ENCODE results near the gene RPS19BP1.
A peak's percentile ranks its signal among the peaks of the same experiment; 100 is the strongest.
"Not testable (repeated sequence)": the region's sequence is repeated elsewhere in the genome, so short reads cannot be mapped to it uniquely, and the experiment has no call there.

The RPS19BP1 gene

DNA sequence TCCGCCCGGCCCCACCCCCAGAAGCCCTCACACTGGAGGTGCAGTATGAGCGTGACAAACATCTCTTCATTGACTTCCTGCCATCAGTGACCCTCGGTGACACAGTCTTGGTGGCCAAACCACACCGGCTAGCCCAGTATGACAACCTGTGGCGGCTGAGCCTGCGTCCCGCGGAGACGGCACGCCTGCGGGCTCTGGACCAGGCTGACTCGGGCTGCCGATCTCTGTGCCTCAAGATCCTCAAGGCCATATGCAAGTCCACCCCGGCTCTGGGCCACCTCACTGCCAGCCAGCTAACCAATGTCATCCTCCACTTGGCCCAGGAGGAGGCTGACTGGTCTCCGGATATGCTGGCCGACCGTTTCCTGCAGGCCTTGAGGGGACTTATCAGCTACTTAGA lies 18.8 kb downstream of the RPS19BP1 start:
- DNase-seq (ENCODE audit: low read depth): no peak

- DNase-seq (ENCODE audit: low read depth): no peak
Observed at GRCh38 chr22:39512026-39512425, 20.5 kb downstream of the RPS19BP1 start.

GRCh38 chr22:39511226-39511625 lies 21.3 kb downstream of the RPS19BP1 start:
- no peak for DNase-seq (ENCODE audit: low read depth)

DNA sequence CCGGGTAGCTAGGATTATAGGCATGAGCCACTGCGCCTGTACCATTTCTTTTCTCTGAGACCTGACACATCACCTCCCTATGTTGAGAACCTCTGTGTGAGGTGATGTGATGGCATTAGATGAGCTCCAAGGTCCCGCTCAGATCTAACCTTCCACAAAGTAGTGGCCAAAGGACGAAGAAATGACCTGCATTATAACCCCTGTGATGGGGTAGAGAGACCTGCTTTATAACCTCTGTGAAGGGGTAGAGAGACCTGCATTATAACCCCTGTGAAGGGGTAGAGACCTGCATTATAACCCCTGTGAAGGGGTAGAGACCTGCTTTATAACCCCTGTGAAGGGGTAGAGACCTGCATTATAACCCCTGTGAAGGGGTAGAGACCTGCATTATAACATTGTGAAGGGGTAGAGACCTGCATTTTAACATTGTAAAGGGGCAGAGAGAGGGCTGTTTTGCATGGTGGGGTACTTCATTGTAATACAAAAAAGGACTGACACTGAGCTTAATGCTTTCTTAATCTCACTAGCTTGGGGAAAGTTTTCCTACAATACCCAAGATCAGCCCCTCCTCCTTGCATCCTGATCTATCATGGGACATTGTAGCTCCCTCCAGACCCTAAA lies 21.9 kb downstream of the RPS19BP1 start:
- no peak for DNase-seq (ENCODE audit: low read depth)

GRCh38 chr22:39508393-39508792 lies 24.2 kb downstream of the RPS19BP1 start:
- no peak for DNase-seq (ENCODE audit: low read depth)

DNA sequence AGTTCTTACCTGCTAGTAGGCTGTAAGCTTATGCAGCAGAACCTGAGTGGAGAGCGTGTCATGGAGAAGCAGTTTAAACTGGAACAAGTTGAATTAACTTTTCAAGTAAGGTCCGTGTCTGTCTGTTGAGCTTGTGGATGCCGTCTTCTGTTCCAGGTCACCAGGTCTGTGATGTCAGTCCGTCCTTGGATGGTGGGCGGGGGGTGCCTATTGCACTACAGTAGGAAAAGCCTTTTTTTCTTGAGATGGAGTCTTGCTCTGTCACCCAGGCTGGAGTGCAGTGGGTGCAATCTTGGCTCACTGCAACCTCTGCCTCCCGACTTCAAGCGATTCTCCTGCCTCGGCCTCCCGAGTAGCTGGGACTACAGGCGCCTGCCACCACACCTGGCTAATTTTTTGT lies 25.5 kb downstream of the RPS19BP1 start:
- not testable (repeated sequence) for DNase-seq (ENCODE audit: low read depth)

- DNase-seq (ENCODE audit: low read depth): no peak
Observed at GRCh38 chr22:39504071-39504470, 28.5 kb downstream of the RPS19BP1 start.

DNA sequence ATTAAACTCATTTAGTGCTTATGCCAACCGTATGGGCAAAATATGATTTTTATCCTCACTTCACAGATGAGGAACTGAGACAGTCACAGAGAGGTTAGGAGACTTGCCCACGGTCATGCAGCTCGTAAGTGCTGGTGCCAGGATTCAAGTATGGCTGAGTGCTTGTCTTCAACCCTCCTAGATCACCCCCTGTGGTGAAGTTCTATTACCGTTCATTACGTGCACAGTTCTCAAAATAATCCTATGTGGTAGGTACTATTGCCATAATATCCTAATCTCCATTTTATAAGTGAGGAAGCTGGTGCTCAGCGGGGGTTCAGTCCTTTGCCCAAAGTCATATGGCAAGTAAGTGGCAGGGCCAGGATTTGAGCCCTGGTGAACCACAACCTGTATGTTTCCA lies 28.9 kb downstream of the RPS19BP1 start:
- no peak for DNase-seq (ENCODE audit: low read depth)

GRCh38 chr22:39502789-39503409 lies 29.6 kb downstream of the RPS19BP1 start:
- no peak for DNase-seq (ENCODE audit: low read depth)

DNA sequence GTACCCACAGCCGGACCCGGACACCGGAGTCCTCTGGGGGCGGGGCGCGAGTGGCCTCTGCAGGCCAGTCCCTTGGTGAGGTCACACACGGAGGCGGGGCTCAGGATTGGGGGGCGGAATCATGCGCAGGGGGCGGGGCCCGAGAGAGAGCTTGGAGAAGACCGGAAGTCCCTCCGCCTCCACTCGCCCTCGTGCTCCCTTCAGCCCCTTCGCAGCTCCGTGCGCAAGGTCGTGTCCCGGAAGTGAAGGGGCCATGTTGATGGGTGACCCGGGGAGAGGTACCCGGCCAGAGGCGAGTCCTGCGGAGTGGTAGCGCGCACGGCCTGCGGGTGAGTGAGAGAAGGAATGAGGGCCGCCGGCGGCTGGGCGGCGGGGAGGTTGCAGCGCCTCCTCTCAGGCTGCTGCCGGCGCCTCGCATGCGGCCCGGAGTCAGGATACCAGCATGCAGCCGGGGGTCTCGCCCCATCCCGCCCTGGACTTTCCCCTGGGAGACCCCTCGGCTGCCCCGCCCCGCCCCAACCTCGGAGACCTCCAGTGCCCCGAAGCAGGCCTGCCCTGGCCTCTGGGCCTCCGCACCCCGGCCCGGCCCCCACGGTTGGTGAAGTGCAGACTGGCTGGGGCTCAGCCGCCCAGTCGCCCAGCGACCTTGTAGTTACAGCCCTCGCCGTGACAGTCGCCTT lies 30.3 kb downstream of the RPS19BP1 start, which contains the start of gene MIEF1:
MIEF1 (plus strand) TSS at position 182 of the 680 bp plus-strand sequence. CDS start 9,005 bp downstream, outside the sequence.
- DNase-seq (ENCODE audit: low read depth): peak; percentile 96

GRCh38 chr22:39501644-39502108 lies 30.9 kb downstream of the RPS19BP1 start:
- DNase-seq (ENCODE audit: low read depth): peak; percentile 21

- no peak for DNase-seq (ENCODE audit: low read depth)
Observed at GRCh38 chr22:39500101-39500500, 32.4 kb downstream of the RPS19BP1 start.

DNA sequence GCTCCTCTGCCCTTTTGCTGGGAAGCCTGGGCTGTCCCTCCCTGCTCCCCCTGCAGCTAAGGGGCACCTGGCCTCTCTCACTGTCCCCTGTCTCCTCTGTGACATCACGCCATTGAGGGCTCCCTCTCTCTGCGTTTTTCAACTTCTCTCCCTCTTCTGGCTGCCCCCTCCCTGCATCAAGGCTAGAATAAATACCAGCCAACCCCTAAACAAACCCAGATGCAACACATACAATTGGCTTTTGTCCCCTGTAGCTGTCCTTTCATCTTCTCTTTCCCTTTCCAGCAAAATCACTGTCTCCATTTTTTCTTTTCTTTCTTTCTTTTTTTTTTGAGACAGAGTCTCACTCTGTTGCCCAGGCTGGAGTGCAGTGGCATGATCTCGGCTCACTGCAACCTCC lies 33.7 kb downstream of the RPS19BP1 start:
- no peak for DNase-seq (ENCODE audit: low read depth)

- DNase-seq (ENCODE audit: low read depth): no peak
Observed at GRCh38 chr22:39498368-39498767, 34.2 kb downstream of the RPS19BP1 start.

GRCh38 chr22:39497429-39497828 lies 35.1 kb downstream of the RPS19BP1 start:
- DNase-seq (ENCODE audit: low read depth): no peak

- DNase-seq (ENCODE audit: low read depth): peak; percentile 67
Observed at GRCh38 chr22:39496131-39496838, 36.3 kb downstream of the RPS19BP1 start.

GRCh38 chr22:39494471-39495120 lies 38.0 kb downstream of the RPS19BP1 start:
- DNase-seq (ENCODE audit: low read depth): no peak

DNA sequence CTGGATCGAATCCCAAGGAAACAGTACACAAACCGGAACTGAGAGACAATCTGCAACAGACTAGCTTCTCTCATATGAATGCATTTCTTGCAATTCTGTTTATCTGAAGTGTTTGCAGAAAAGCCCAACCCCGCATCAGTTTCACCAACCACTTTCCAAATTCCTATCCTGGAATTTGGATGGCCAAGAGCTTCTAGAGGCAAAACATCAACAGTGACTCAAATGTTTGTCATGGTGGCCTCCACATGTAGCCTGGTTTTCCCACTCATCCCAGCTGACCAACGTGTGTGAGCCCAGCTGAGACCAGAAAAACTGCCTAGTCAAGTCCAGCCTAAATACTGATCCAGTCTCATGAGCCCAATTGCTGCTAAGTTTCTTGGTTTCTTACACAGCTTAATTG lies 38.8 kb downstream of the RPS19BP1 start:
- DNase-seq (ENCODE audit: low read depth): peak; percentile 42

DNA sequence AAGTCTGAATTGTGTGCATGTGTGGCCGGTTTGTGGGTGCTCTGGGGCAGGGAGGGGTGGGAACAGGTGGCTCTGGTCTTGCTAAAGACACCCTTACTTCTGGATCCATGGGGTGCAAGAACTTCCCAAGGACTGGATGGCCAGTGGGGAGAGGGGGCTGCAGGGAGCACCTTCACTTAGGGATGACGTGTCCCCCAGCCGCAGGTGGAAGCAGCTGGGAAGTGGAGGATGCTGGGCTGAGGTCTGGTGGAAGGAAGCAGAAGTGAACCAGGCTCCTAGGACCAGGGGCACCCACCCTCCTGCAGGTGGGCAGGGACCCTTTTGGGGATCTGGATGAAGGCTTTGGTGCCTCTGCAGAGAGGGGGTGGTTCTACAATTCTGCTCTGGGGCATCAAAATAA lies 40.4 kb downstream of the RPS19BP1 start:
- DNase-seq (ENCODE audit: low read depth): no peak

- DNase-seq (ENCODE audit: low read depth): no peak
Observed at GRCh38 chr22:39491696-39492095, 40.9 kb downstream of the RPS19BP1 start.

DNA sequence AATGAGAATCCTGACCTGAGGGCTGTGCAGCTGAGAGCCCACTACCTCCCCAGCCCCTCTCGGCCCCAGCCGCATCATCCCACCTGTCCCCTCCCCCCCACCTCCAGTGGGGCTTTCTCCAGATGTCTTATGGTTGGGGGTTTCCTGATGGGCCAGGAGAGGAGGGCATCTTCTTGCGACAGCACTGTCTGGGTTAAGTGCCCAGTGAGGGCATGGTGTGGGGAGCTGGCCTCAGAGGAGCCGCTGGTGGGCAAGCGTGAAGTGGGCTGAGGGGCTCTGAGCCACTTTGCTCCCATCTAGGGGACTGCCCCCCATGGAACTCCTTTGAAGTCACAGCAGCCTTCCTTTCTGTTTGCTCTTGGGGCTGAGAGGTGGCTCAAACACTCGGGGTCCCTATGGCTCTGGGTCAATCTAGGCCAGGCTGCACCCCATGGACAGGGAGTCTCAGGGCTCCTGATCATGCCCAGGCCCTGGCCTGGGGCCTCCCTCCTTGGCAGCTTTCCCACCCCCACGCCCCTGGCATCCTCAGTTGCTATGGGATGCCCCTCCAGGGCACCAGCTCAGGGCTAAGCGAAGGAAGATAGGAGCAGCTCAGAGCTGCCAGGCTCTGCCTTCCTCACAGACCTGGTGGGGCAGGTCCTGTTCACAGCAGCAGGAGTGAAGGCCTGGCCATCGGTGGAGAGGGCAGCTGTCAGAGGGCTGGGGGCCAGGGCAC lies 41.4 kb downstream of the RPS19BP1 start:
- DNase-seq (ENCODE audit: low read depth): no peak

Data from amniotic epithelial cell (primary cell).